ENCODE results near the gene RGS4.

- TF ChIP-seq CTCF (IDR thresholded peaks at IDR 0.05) = no peak
- no peak for TF ChIP-seq POLR2A (IDR thresholded peaks at IDR 0.05)
- TF ChIP-seq POLR2AphosphoS5 (IDR thresholded peaks at IDR 0.05) = no peak
- TF ChIP-seq EP300 (IDR thresholded peaks at IDR 0.05) = no peak
Observed at GRCh38 chr1:163027610-163028009, 41.6 kb upstream of the RGS4 start.

All from gastroesophageal sphincter (tissue), 3 donors.